ENCODE measurements around the gene DOCK2.

- TF ChIP-seq CTCF (optimal IDR thresholded peaks at IDR 0.05 in 1 of 3, IDR thresholded peaks at IDR 0.05 in 1 of 3, conservative IDR thresholded peaks at IDR 0.05 in 1 of 3; ENCODE audit: extremely low read depth in 1 of 3, insufficient read depth in 2 of 3, low read length in 3 of 3) (no peak), EZH2 (IDR thresholded peaks at IDR 0.05; ENCODE audit: low read length) (no peak)
These were observed 152.4 kb downstream of the DOCK2 start for GRCh38 chr5:169789417-169789940.

Measured in keratinocyte (primary cell).